GM12878 (cell line): ENCODE measurements around the gene AURKA. TPM values are rescaled to one million over a fixed set of nuclear protein-coding genes. Genes with fewer than 3 reads are reported as not detected.

Experiments used
- ATAC-seq: fragments of 200-7000 bp; cut with Tn5 transposase; 3 replicates; pipeline ENCODE4 v1.9.1; 2020; ENCODE audit warnings: mild to moderate bottlenecking, moderate library complexity
- BruUV-seq: library from RNA; stranded (reverse); fragments of 400-500 nt; replicated peaks from 2 replicates; lab custom pipeline; 2021; lab: Mats Ljungman, UMichigan
- CTCF ChIA-PET: fragments of 300-600 bp; sonication (Branson Sonifier 250); formaldehyde crosslinking; extraction: SDS; loops from one replicate; lab custom pipeline; 2021; ENCODE audit warnings: inconsistent platforms; lab: Yijun Ruan, JAX
- POLR2A ChIA-PET: fragments of 350-600 bp; formaldehyde crosslinking; extraction: SDS; loops from one replicate; lab custom pipeline; 2021; ENCODE audit warnings: inconsistent platforms; lab: Charles Lee
- RAD21 ChIA-PET: fragments of 300-600 bp; sonication (Branson Sonifier 250); formaldehyde crosslinking; loops from one replicate; lab custom pipeline; 2023; ENCODE audit warnings: antibody characterized with exemption; ENCODE audit not compliant: unreplicated experiment; lab: Charles Lee
- SMC1A ChIA-PET: fragments of 300-600 bp; sonication (Branson Sonifier 250); formaldehyde crosslinking; loops from one replicate; lab custom pipeline; 2023; ENCODE audit not compliant: unreplicated experiment, uncharacterized antibody; lab: Charles Lee
- DNase-seq: peaks from one replicate; pipeline ENCODE4 v3.0.0-alpha.2; 2011; ENCODE audit warnings: low read depth, low spot score
- FAIRE-seq: peaks from 3 replicates; lab custom pipeline; 2011; peaks lifted over from hg19 to GRCh38; lab: Jason Lieb, UNC
- H2AFZ ChIP-seq: 2 replicates; pipeline ENCODE4 v1.6.0; 2011; ENCODE audit warnings: low read depth, low read length, control low read depth; ENCODE audit not compliant: control insufficient read depth
- H3K27ac ChIP-seq: 2 replicates; pipeline ENCODE4 v1.5.1; 2011; ENCODE audit warnings: control low read depth; ENCODE audit not compliant: control insufficient read depth, insufficient read depth
- H3K27me3 ChIP-seq, 2 experiments: replicated peaks in 1 of 2; 2 replicates each; pipeline versions ENCODE4 v1.6.0 to v1.6.1; 2011; ENCODE audit warnings: low read length in 1 of 2; ENCODE audit not compliant: control insufficient read depth in 2 of 2, insufficient read depth in 2 of 2
- H3K36me3 ChIP-seq, 2 experiments: 2 replicates each; pipeline ENCODE4 v1.5.1; 2011; ENCODE audit warnings: low read length in 1 of 2; ENCODE audit not compliant: control insufficient read depth in 2 of 2, insufficient read depth in 2 of 2
- H3K4me1 ChIP-seq: 2 replicates; pipeline ENCODE4 v1.6.1; 2011; ENCODE audit warnings: mild to moderate bottlenecking, low read length, moderate library complexity, mixed read lengths; ENCODE audit not compliant: control insufficient read depth, insufficient read depth
- H3K4me2 ChIP-seq: 2 replicates; pipeline ENCODE4 v1.6.0; 2011; ENCODE audit warnings: control low read depth; ENCODE audit not compliant: control insufficient read depth, insufficient read depth
- H3K4me3 ChIP-seq: fragments of 200-600 bp; sonication (generic); 2 replicates; pipeline ENCODE4 v1.5.1; 2016
- H3K79me2 ChIP-seq: 2 replicates; pipeline ENCODE4 v1.6.0; 2011; ENCODE audit warnings: low read length; ENCODE audit not compliant: control insufficient read depth, insufficient read depth
- H3K9ac ChIP-seq: 2 replicates; pipeline ENCODE4 v1.8.0; 2011; ENCODE audit warnings: low read length, control low read depth, mixed read lengths; ENCODE audit not compliant: control insufficient read depth, insufficient read depth
- H3K9me3 ChIP-seq: replicated peaks from 3 replicates; pipeline ENCODE4 v1.5.1; 2011; ENCODE audit warnings: mild to moderate bottlenecking, low read length; ENCODE audit not compliant: control insufficient read depth, insufficient read depth
- H4K20me1 ChIP-seq: 2 replicates; pipeline ENCODE4 v1.6.0; 2011; ENCODE audit not compliant: control insufficient read depth, insufficient read depth
- BACH1 ChIP-seq: fragments of 450-650 bp; IDR thresholded peaks from 2 replicates; pipeline ENCODE4 v1.6.1; 2017; ENCODE audit warnings: mild to moderate bottlenecking, borderline replicate concordance
- MLLT1 ChIP-seq: fragments of 450-650 bp; IDR thresholded peaks from 2 replicates; pipeline ENCODE4 v1.6.1; 2016; ENCODE audit warnings: mild to moderate bottlenecking
- NFXL1 ChIP-seq: fragments of 450-650 bp; IDR thresholded peaks from 2 replicates; pipeline ENCODE4 v1.6.1; 2017; ENCODE audit warnings: antibody characterized with exemption, mild to moderate bottlenecking, borderline replicate concordance
- POLR2AphosphoS5 ChIP-seq: IDR thresholded peaks from 2 replicates; pipeline ENCODE4 v1.6.1; 2011; ENCODE audit warnings: mild to moderate bottlenecking, low read length, inconsistent platforms
- SIN3A ChIP-seq: IDR thresholded peaks from 2 replicates; pipeline ENCODE4 v1.6.1; 2012; ENCODE audit warnings: low read depth, low read length, improper control_type of control experiment
- SUPT20H ChIP-seq: IDR thresholded peaks from 2 replicates; pipeline ENCODE4 v1.6.1; 2011; ENCODE audit warnings: low read depth, mild to moderate bottlenecking, low read length, moderate library complexity, borderline replicate concordance; ENCODE audit not compliant: control insufficient read depth
- ZNF274 ChIP-seq: IDR thresholded peaks from one replicate; pipeline ENCODE4 v1.8.0; 2011; ENCODE audit not compliant: insufficient read length, insufficient read depth
- WGBS: methylation state at CpG from one replicate; pipeline ENCODE4 v1.1.6; 2016; ENCODE audit warnings: low lambda C conversion rate; ENCODE audit not compliant: insufficient replicate concordance, insufficient coverage; ENCODE audit errors: missing lambda C conversion rate; 5-methylcytosine and 5-hydroxymethylcytosine counted together
- in situ Hi-C: fragments of 300-500 bp; cut with MboI; formaldehyde crosslinking; loops from 9 replicates; pipeline ENCODE4 v1.14.3; 2018; ENCODE audit warnings: mixed read lengths
- intact Hi-C: fragments of 100-400 bp; cut with micrococcal nuclease; formaldehyde crosslinking; loops from one replicate; pipeline ENCODE4 v1.14.2; 2022; ENCODE audit not compliant: unreplicated experiment
- polyA plus RNA-seq, 11 experiments: library from polyadenylated mRNA; depleted of rRNA in 4 of 11; unstranded in 6 of 11; stranded (reverse) in 5 of 11; fragments of >200 nt; fragmentation: Nextera tagmentation in 4 of 11; fragmentation: Illumina TruSeq in 1 of 11; extraction: Ambion mirVana in 4 of 11; extraction: Trizol in 1 of 11; gene quantifications; 1 replicate in 1 of 11; 2 replicates in 10 of 11; pipeline versions ENCODE4 v1.2.1 to v1.2.3, GENCODE V29; 2011 to 2016; ENCODE audit warnings: inconsistent platforms in 2 of 11, missing spikeins in 2 of 11, low read depth in 1 of 11
- total RNA-seq, 4 experiments: library from RNA; depleted of rRNA in 3 of 4; stranded (reverse); fragments of >200 nt in 3 of 4; fragmentation: Illumina TruSeq in 1 of 4; extraction: Trizol in 1 of 4; gene quantifications; 2 replicates each; pipeline versions ENCODE4 v1.2.1 to v1.2.3, GENCODE V29; 2013 to 2021
- TF ChIP-seq, protein P1 (sequence below): IDR thresholded peaks from 2 replicates; pipeline ENCODE4 v1.6.1; 2012; ENCODE audit warnings: improper control_type of control experiment, low read depth, low read length; ENCODE audit not compliant: insufficient replicate concordance
- TF ChIP-seq, protein P2 (sequence below): IDR thresholded peaks from 2 replicates; pipeline ENCODE4 v1.6.1; 2012; ENCODE audit warnings: low read depth, low read length, improper control_type of control experiment

Gene AURKA
- total and polyA plus RNA-seq, 10 of the 15 experiments (the other 5 are each of a cell fraction or from before 2014, with no cell fraction given): 57.3 to 122 (median 73.4) TPM

DNA sequence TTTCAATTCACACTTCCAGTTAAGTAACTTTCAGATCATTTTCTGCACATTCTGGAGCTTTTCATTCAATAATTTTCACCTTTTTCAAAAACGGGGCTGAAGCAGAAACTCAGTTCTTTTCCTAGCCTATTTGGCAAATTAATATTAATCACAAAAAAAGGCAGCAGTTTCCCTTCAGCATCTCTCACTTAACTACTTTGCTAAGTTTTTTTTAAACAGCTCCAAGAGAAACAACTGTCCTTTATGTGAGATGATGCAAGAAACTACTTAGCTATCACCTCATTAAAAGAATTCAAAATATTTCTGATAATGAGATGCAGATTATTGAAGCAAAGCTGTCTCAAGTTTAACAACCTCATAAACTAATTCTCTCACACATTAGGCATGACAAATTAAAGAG lies 31.9 kb upstream of the AURKA start:
- H3K4me1 ChIP-seq: peaks cover 7% of the 10 kb centered on the region
- TF ChIP-seq MLLT1: no peak
- no peak for TF ChIP-seq SIN3A
- TF ChIP-seq ZNF274: no peak
- TF ChIP-seq, all 136 proteins: peak for 0
- intact Hi-C loops (no loop called here), in situ Hi-C loops (no loop called here)
- BruUV-seq: no TSS peak
- no peak overlapping the region for H3K9ac ChIP-seq
- no peaks in the 10 kb centered on the region for H4K20me1 ChIP-seq
- ChIA-PET RAD21 (no interaction called here), POLR2A (no interaction called here), SMC1A (interaction anchor here (1.2 to 1.7 kb wide), 4 partner anchors 8 to 68 kb away, joined by 3 to 4 read pairs (median 4); partner anchors contain the start of gene CASS4), CTCF (interaction anchor here (1.5 kb wide), 1 partner anchor 11 kb away, joined by 6 read pairs; the partner anchor contains the start of gene CASS4)
- no peak overlapping the region for H3K4me3 ChIP-seq
- H3K9me3 ChIP-seq: no peaks in the 10 kb centered on the region
- H3K4me2 ChIP-seq: no peak overlapping the region
- DNase-seq: no peak
- ATAC-seq: no peak
- H3K27me3 ChIP-seq: no peaks in the 10 kb centered on the region
- H3K79me2 ChIP-seq: no peaks in the 10 kb centered on the region
- 68% methylated on average over 1 of the region's 1 CpG for WGBS
- H2AFZ ChIP-seq: no peak overlapping the region
- no peaks in the 10 kb centered on the region for H3K36me3 ChIP-seq
- no peak overlapping the region for H3K27ac ChIP-seq
- FAIRE-seq: no peak

- POLR2A ChIA-PET: no interaction called here
- peaks cover 4% of the 10 kb centered on the region for H3K4me1 ChIP-seq
- FAIRE-seq: no peak
- intact Hi-C loops (no loop called here), in situ Hi-C loops (no loop called here)
- H3K9ac ChIP-seq: no peak overlapping the region
- no TSS peak for BruUV-seq
- no peak for ATAC-seq
- no peaks in the 10 kb centered on the region for H4K20me1 ChIP-seq
- no peak for DNase-seq
- H3K36me3 ChIP-seq: no peaks in the 10 kb centered on the region
- H3K4me3 ChIP-seq: no peak overlapping the region
- no peak overlapping the region for H3K27ac ChIP-seq
- H3K4me2 ChIP-seq: no peak overlapping the region
- no peaks in the 10 kb centered on the region for H3K27me3 ChIP-seq
- RAD21 ChIA-PET: no interaction called here
- no peaks in the 10 kb centered on the region for H3K9me3 ChIP-seq
- H3K79me2 ChIP-seq: no peaks in the 10 kb centered on the region
- SMC1A ChIA-PET: interaction anchor here (1.0 to 1.8 kb wide), 6 partner anchors 9 to 68 kb away, joined by 3 to 5 read pairs (median 4); partner anchors contain the start of gene CASS4
- WGBS: 100% methylated on average over 1 of the region's 1 CpG
- CTCF ChIA-PET: interaction anchor here (1.5 kb wide), 1 partner anchor 10 kb away, joined by 6 read pairs; the partner anchor contains the start of gene CASS4
- H2AFZ ChIP-seq: no peak overlapping the region
- TF ChIP-seq, protein P1, sequence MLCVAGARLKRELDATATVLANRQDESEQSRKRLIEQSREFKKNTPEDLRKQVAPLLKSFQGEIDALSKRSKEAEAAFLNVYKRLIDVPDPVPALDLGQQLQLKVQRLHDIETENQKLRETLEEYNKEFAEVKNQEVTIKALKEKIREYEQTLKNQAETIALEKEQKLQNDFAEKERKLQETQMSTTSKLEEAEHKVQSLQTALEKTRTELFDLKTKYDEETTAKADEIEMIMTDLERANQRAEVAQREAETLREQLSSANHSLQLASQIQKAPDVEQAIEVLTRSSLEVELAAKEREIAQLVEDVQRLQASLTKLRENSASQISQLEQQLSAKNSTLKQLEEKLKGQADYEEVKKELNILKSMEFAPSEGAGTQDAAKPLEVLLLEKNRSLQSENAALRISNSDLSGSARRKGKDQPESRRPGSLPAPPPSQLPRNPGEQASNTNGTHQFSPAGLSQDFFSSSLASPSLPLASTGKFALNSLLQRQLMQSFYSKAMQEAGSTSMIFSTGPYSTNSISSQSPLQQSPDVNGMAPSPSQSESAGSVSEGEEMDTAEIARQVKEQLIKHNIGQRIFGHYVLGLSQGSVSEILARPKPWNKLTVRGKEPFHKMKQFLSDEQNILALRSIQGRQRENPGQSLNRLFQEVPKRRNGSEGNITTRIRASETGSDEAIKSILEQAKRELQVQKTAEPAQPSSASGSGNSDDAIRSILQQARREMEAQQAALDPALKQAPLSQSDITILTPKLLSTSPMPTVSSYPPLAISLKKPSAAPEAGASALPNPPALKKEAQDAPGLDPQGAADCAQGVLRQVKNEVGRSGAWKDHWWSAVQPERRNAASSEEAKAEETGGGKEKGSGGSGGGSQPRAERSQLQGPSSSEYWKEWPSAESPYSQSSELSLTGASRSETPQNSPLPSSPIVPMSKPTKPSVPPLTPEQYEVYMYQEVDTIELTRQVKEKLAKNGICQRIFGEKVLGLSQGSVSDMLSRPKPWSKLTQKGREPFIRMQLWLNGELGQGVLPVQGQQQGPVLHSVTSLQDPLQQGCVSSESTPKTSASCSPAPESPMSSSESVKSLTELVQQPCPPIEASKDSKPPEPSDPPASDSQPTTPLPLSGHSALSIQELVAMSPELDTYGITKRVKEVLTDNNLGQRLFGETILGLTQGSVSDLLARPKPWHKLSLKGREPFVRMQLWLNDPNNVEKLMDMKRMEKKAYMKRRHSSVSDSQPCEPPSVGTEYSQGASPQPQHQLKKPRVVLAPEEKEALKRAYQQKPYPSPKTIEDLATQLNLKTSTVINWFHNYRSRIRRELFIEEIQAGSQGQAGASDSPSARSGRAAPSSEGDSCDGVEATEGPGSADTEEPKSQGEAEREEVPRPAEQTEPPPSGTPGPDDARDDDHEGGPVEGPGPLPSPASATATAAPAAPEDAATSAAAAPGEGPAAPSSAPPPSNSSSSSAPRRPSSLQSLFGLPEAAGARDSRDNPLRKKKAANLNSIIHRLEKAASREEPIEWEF: no peak
- TF ChIP-seq POLR2AphosphoS5 (no peak), NFXL1 (no peak), BACH1 (no peak), SUPT20H (no peak)
- TF ChIP-seq, protein P2, sequence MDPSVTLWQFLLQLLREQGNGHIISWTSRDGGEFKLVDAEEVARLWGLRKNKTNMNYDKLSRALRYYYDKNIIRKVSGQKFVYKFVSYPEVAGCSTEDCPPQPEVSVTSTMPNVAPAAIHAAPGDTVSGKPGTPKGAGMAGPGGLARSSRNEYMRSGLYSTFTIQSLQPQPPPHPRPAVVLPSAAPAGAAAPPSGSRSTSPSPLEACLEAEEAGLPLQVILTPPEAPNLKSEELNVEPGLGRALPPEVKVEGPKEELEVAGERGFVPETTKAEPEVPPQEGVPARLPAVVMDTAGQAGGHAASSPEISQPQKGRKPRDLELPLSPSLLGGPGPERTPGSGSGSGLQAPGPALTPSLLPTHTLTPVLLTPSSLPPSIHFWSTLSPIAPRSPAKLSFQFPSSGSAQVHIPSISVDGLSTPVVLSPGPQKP: no peak
Measured at GRCh38 chr20:56423211-56423610, 31.2 kb upstream of the AURKA start.
